Activated B cell treated with CpG ODN at 0.5 μM for 24 hours (primary cell): ENCODE data around the gene CMC4. TPM values are rescaled to one million over a fixed set of nuclear protein-coding genes. Genes with fewer than 3 reads are reported as not detected.

ENCODE experiments used
- ATAC-seq: fragments of 200-7000 bp; cut with Tn5 transposase; one replicate; pipeline ENCODE4 v1.10.0; 2021; ENCODE audit warnings: low read depth, mild to moderate bottlenecking, moderate library complexity
- CTCF ChIA-PET: fragments of 350-600 bp; sonication (Branson Sonifier 250); formaldehyde crosslinking; loops from one replicate; lab custom pipeline; 2021; ENCODE audit warnings: antibody characterized with exemption; lab: Charles Lee
- POLR2A ChIA-PET: fragments of 350-600 bp; sonication (Branson Sonifier 250); formaldehyde crosslinking; loops from one replicate; lab custom pipeline; 2021; ENCODE audit warnings: antibody characterized with exemption; lab: Charles Lee
- DNase-seq: peaks from one replicate; pipeline ENCODE4 v3.0.0; 2022
- H3K27ac Mint-ChIP-seq: one replicate; pipeline ENCODE4 v1.8.0; 2020; ENCODE audit warnings: mixed read lengths
- H3K27me3 Mint-ChIP-seq: one replicate; pipeline ENCODE4 v1.8.0; 2021; ENCODE audit warnings: mixed read lengths
- H3K36me3 Mint-ChIP-seq: one replicate; pipeline ENCODE4 v1.8.0; 2021; ENCODE audit warnings: low read depth, mixed read lengths
- H3K4me1 Mint-ChIP-seq: one replicate; pipeline ENCODE4 v1.8.0; 2021; ENCODE audit warnings: mixed read lengths
- H3K4me3 Mint-ChIP-seq: one replicate; pipeline ENCODE4 v1.8.0; 2020; ENCODE audit warnings: mild to moderate bottlenecking, mixed read lengths
- H3K9me3 Mint-ChIP-seq: one replicate; pipeline ENCODE4 v1.8.0; 2020; ENCODE audit warnings: mixed read lengths
- CTCF ChIP-seq: fragments of 200-600 bp; IDR thresholded peaks from one replicate; pipeline ENCODE4 v1.8.0; 2022; ENCODE audit warnings: antibody characterized with exemption, mild to moderate bottlenecking
- intact Hi-C: fragments of 100-400 bp; cut with micrococcal nuclease; formaldehyde crosslinking; loops from one replicate; pipeline ENCODE4 v1.15.1; 2024
- total RNA-seq: library from RNA; stranded (reverse); gene quantifications from 2 replicates; pipeline ENCODE4 v1.2.3, GENCODE V29; 2022

The CMC4 gene
- total RNA-seq, 1 donor from 2014 or later, result 5.3 TPM

DNA sequence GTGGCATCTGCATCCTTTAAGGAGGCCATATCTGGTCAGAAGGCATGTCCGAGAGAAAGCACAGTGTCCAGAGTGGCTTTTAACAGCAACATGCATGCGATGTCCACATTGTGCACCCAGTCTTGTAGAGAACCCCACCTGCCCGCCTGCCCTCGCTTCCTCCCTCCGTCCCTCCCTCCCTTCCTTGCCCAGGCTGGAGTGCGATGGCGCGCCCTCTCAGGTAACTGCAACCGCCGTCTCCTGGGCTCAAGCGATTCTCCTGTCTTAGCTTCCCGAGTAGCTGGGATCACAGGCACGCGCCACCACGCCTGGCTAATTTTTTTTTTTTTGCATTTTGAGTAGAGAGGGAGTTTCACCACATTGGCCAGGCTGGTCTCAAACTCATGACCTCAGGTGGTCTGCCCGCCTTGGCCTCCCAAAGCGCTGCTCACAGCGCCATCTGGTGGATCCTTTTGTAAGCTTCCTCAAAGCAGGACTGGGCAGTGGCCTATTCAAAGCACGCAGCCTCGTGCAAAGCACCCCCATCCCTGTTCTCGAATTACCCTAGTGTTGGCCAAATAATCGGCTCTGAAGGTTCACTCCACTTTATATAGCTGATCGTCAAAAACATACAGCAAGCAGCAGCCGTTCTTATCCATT, 15.4 kb upstream of the CMC4 start:
- TF ChIP-seq CTCF, result no peak
- no peaks in the 10 kb centered on the region for H3K27me3 Mint-ChIP-seq
- intact Hi-C loops, result loop anchor here (1.0 kb wide), 2 partner anchors 105 to 168 kb away; no protein-coding TSS in a partner anchor
- H3K27ac Mint-ChIP-seq, result no peak overlapping the region
- H3K36me3 Mint-ChIP-seq, result peaks cover 32% of the 10 kb centered on the region
- ChIA-PET CTCF (interaction anchor here (0.7 to 1.9 kb wide), 2 partner anchors 169 to 244 kb away, joined by 3 to 9 read pairs; no protein-coding TSS in a partner anchor), POLR2A (interaction anchor here (1.3 kb wide), 1 partner anchor 60 kb away, joined by 3 read pairs; the partner anchor contains the start of gene FUNDC2)
- ATAC-seq (peak; percentile 61), DNase-seq (no peak)
- no peaks in the 10 kb centered on the region for H3K9me3 Mint-ChIP-seq
- no peaks in the 10 kb centered on the region for H3K4me1 Mint-ChIP-seq
- no peak overlapping the region for H3K4me3 Mint-ChIP-seq

DNA sequence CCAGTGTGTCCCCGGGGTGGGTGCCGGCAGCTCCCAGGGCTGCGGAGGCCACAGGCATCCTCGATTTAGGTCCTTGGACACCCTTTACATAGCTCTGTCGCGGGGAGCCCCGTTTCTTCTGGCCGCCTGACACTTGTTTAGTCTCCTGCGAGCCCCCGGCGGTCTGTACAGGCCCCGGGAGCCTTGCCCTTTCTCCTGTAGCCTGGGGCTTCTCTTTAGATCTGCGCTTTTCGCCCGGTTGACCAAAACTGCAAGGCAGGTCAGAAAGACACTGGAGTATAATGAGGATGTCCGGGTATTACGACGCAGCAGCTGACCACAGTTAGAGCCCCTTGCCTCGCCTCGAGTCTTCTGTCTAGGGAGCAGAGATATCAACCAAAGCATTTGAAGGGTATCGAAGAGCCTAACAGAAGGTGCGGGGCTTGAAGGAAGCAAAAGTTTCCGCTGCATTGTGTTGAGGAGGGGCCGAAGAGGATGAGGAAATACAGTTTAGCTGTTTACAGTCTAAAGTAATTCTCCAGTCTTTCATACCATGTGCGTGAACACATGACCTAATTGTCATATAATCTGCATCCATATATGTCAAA, 851 bp upstream of the CMC4 start:
- no peak for DNase-seq
- no peak for TF ChIP-seq CTCF
- ChIA-PET POLR2A (interaction anchor here (1.0 to 1.5 kb wide), 2 partner anchors 45 to 145 kb away, joined by 3 to 6 read pairs; partner anchors contain the start of genes FUNDC2 and VBP1), CTCF (no interaction called here)
- intact Hi-C loops, result loop anchor here (1.0 to 5.0 kb wide), 2 partner anchors 44 to 89 kb away; no protein-coding TSS in a partner anchor
- no peaks in the 10 kb centered on the region for H3K27me3 Mint-ChIP-seq
- H3K27ac Mint-ChIP-seq, result peak overlapping the region; percentile 92
- no peaks in the 10 kb centered on the region for H3K9me3 Mint-ChIP-seq
- peak overlapping the region; percentile 90 for H3K4me3 Mint-ChIP-seq
- H3K4me1 Mint-ChIP-seq, result peaks cover 45% of the 10 kb centered on the region
- peaks cover 30% of the 10 kb centered on the region for H3K36me3 Mint-ChIP-seq
- ATAC-seq, result peak; percentile 3

GRCh38 chrX:155070663-155070974, 317 bp downstream of the CMC4 start:
- ChIA-PET CTCF (interaction anchor here (1.0 kb wide), 1 partner anchor 44 kb away, joined by 3 read pairs; the partner anchor contains the start of gene FUNDC2), POLR2A (interaction anchor here (1.0 kb wide), 1 partner anchor 44 kb away, joined by 14 read pairs; the partner anchor contains the start of gene FUNDC2)
- intact Hi-C loops, result loop anchor here (1.0 to 5.0 kb wide), 2 partner anchors 13 to 88 kb away; no protein-coding TSS in a partner anchor
- Mint-ChIP-seq H3K4me3 (peak overlapping the region; percentile 87), H3K27me3 (no peaks in the 10 kb centered on the region), H3K36me3 (peaks cover 22% of the 10 kb centered on the region), H3K9me3 (no peaks in the 10 kb centered on the region), H3K4me1 (peaks cover 45% of the 10 kb centered on the region), H3K27ac (peak overlapping the region; percentile 91)
- no peak for DNase-seq
- TF ChIP-seq CTCF, result no peak
- no peak for ATAC-seq

DNA sequence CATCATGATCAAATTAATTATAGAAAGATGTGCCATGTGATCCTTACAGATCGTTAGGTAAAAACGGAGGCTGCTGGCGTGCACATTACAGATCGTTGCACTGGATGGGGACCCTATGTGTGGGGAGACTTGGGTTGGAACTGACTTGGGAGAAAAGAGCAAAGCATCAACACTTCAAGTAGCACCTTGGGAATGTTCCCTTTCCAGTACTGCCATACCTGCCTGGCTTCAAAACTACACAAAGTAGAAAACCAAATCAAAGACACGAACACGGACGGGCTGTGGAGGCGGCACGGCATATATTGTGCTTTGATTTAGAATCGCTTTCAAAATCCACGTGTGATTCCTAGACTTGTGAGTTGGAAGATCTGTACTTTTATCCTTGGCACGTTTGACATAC, 898 bp downstream of the CMC4 start:
- DNase-seq, result no peak
- peaks cover 41% of the 10 kb centered on the region for H3K4me1 Mint-ChIP-seq

More for the DNA sequence above, 898 bp downstream of the CMC4 start:
- intact Hi-C loops, result loop anchor here (1.0 to 5.0 kb wide), 2 partner anchors 13 to 88 kb away; no protein-coding TSS in a partner anchor
- Mint-ChIP-seq H3K4me3 (peak overlapping the region; percentile 87), H3K27me3 (no peaks in the 10 kb centered on the region), H3K9me3 (no peaks in the 10 kb centered on the region), H3K36me3 (peaks cover 19% of the 10 kb centered on the region), H3K27ac (peak overlapping the region; percentile 91)
- POLR2A ChIA-PET, result interaction anchor here (1.0 kb wide), 1 partner anchor 43 kb away, joined by 14 read pairs; the partner anchor contains the start of gene FUNDC2
- no peak for TF ChIP-seq CTCF
- CTCF ChIA-PET, result interaction anchor here (1.0 kb wide), 1 partner anchor 43 kb away, joined by 3 read pairs; the partner anchor contains the start of gene FUNDC2
- no peak for ATAC-seq
